H1 (cell line): ENCODE results near the gene NUAK1. TPM values are rescaled to one million over a fixed set of nuclear protein-coding genes. Genes with fewer than 3 reads are reported as not detected.

Experiments
- CTCF ChIA-PET: fragments of 300-600 bp; sonication (Branson Sonifier 250); formaldehyde crosslinking; loops from one replicate; lab custom pipeline; 2021; ENCODE audit not compliant: partially characterized antibody; lab: Charles Lee
- POLR2A ChIA-PET: fragments of 300-600 bp; sonication (Branson Sonifier 250); formaldehyde crosslinking; loops from one replicate; lab custom pipeline; 2021; ENCODE audit warnings: inconsistent platforms; ENCODE audit not compliant: partially characterized antibody; lab: Charles Lee
- DNase-seq, 2 experiments: peaks; one replicate each; pipeline versions ENCODE4 v3.0.0 to v3.0.0-alpha.2; 2010 to 2022; ENCODE audit warnings: low spot score in 2 of 2, low read depth in 1 of 2, mixed read lengths in 1 of 2
- FAIRE-seq: peaks from 2 replicates; lab custom pipeline; 2011; peaks lifted over from hg19 to GRCh38; lab: Jason Lieb, UNC
- H2AFZ ChIP-seq: 2 replicates; pipeline ENCODE4 v1.8.1; 2012; ENCODE audit warnings: low read length, inconsistent platforms
- H2AK5ac ChIP-seq: 2 replicates; pipeline ENCODE4 v1.6.1; 2013; ENCODE audit warnings: low read depth, low read length
- H2BK120ac ChIP-seq: replicated peaks from 2 replicates; pipeline ENCODE3; 2013; ENCODE audit warnings: low read depth, low read length, inconsistent platforms
- H2BK12ac ChIP-seq: 2 replicates; pipeline ENCODE4 v1.6.1; 2013; ENCODE audit warnings: low read depth, low read length
- H2BK15ac ChIP-seq: 2 replicates; pipeline ENCODE4 v1.6.1; 2013; ENCODE audit warnings: low read length
- H2BK20ac ChIP-seq: 2 replicates; pipeline ENCODE4 v1.6.1; 2013; ENCODE audit warnings: low read length
- H2BK5ac ChIP-seq: 2 replicates; pipeline ENCODE4 v1.6.1; 2013; ENCODE audit warnings: low read depth, low read length
- H3K14ac ChIP-seq: 2 replicates; pipeline ENCODE4 v1.6.1; 2013; ENCODE audit warnings: inconsistent platforms; ENCODE audit not compliant: insufficient read length
- H3K18ac ChIP-seq: 2 replicates; pipeline ENCODE4 v1.6.1; 2013; ENCODE audit warnings: low read length; ENCODE audit errors: extremely low read depth
- H3K23ac ChIP-seq: 2 replicates; pipeline ENCODE4 v1.6.1; 2013; ENCODE audit warnings: inconsistent platforms; ENCODE audit not compliant: insufficient read length
- H3K23me2 ChIP-seq: 2 replicates; pipeline ENCODE4 v1.6.1; 2013; ENCODE audit warnings: low read depth, low read length
- H3K27ac ChIP-seq: 2 replicates; pipeline ENCODE4 v1.6.1; 2011; ENCODE audit warnings: low read depth, low read length, inconsistent platforms
- H3K27me3 ChIP-seq, 4 experiments: replicated peaks in 1 of 4; 1 replicate in 1 of 4; 2 replicates in 3 of 4; pipeline versions ENCODE4 v1.6.1 to v1.8.1; 2011 to 2013; ENCODE audit warnings: low read length in 3 of 4, mild to moderate bottlenecking in 3 of 4, inconsistent platforms in 2 of 4, mixed read lengths in 2 of 4, moderate library complexity in 1 of 4; ENCODE audit not compliant: control insufficient read depth in 3 of 4, insufficient read depth in 3 of 4; ENCODE audit errors: extremely low read depth in 1 of 4
- H3K36me3 ChIP-seq, 4 experiments: 2 replicates each; pipeline versions ENCODE4 v1.6.1 to v1.8.1; 2011 to 2013; ENCODE audit warnings: mild to moderate bottlenecking in 4 of 4, low read length in 3 of 4, moderate library complexity in 2 of 4, control low read depth in 1 of 4, inconsistent platforms in 1 of 4; ENCODE audit not compliant: insufficient read depth in 4 of 4, control insufficient read depth in 2 of 4
- H3K4ac ChIP-seq: replicated peaks from 2 replicates; pipeline ENCODE3; 2013; ENCODE audit warnings: low read length, low read depth, mixed read lengths, inconsistent platforms; ENCODE audit not compliant: insufficient read length
- H3K4me1 ChIP-seq, 4 experiments: replicated peaks in 1 of 4; 1 replicate in 1 of 4; 2 replicates in 3 of 4; pipeline versions ENCODE4 v1.6.1 to v1.8.1; 2011 to 2013; ENCODE audit warnings: low read length in 3 of 4, inconsistent platforms in 2 of 4, mixed read lengths in 1 of 4; ENCODE audit not compliant: insufficient read depth in 4 of 4, control insufficient read depth in 3 of 4
- H3K4me2 ChIP-seq, 2 experiments: 2 replicates each; pipeline versions ENCODE4 v1.6.1 to v1.8.1; 2011 to 2013; ENCODE audit warnings: low read depth in 2 of 2, low read length in 2 of 2, control low read depth in 1 of 2, inconsistent platforms in 1 of 2, mild to moderate bottlenecking in 1 of 2; ENCODE audit not compliant: insufficient read depth in 1 of 2
- H3K4me3 ChIP-seq, 4 experiments: fragments of 200-600, 300-600 bp in 1 of 4; sonication (generic), shearing (Covaris generic), sonication (Bioruptor Twin) in 1 of 4; 2 replicates each; pipeline versions ENCODE4 v1.5.1 to v1.8.1; 2011 to 2016; ENCODE audit warnings: low read length in 4 of 4, low read depth in 3 of 4, control low read depth in 2 of 4, inconsistent platforms in 2 of 4, mild to moderate bottlenecking in 2 of 4, mixed read lengths in 1 of 4, moderate library complexity in 1 of 4; ENCODE audit not compliant: insufficient read depth in 2 of 4; ENCODE audit errors: extremely low read depth in 1 of 4
- H3K56ac ChIP-seq: replicated peaks from 2 replicates; pipeline ENCODE3; 2013; ENCODE audit warnings: low read depth, mild to moderate bottlenecking, mixed read lengths, low read length, inconsistent platforms; ENCODE audit not compliant: insufficient read length
- H3K79me1 ChIP-seq: 2 replicates; pipeline ENCODE4 v1.6.1; 2013; ENCODE audit warnings: low read depth, low read length, control low read depth
- H3K79me2 ChIP-seq, 2 experiments: 2 replicates each; pipeline versions ENCODE4 v1.6.1 to v1.8.1; 2012 to 2013; ENCODE audit warnings: low read length in 2 of 2, mild to moderate bottlenecking in 2 of 2, inconsistent platforms in 1 of 2; ENCODE audit not compliant: insufficient read depth in 2 of 2, control insufficient read depth in 1 of 2
- H3K9ac ChIP-seq, 4 experiments: replicated peaks in 1 of 4; 1 replicate in 1 of 4; 2 replicates in 3 of 4; pipeline versions ENCODE4 v1.6.1 to v1.8.1; 2011 to 2013; ENCODE audit warnings: low read depth in 3 of 4, low read length in 3 of 4, control low read depth in 2 of 4, mild to moderate bottlenecking in 2 of 4, moderate library complexity in 2 of 4, inconsistent platforms in 1 of 4; ENCODE audit errors: extremely low read depth in 1 of 4
- H3K9me3 ChIP-seq, 2 experiments: 2 replicates each; pipeline versions ENCODE4 v1.6.1 to v1.8.1; 2012 to 2013; ENCODE audit warnings: mild to moderate bottlenecking in 2 of 2, moderate library complexity in 2 of 2, control low read depth in 1 of 2, inconsistent platforms in 1 of 2, low read depth in 1 of 2, low read length in 1 of 2, mixed read lengths in 1 of 2; ENCODE audit not compliant: insufficient read depth in 2 of 2
- H4K20me1 ChIP-seq, 2 experiments: replicated peaks in 1 of 2; 2 replicates each; pipeline versions ENCODE3 to v1.8.1; 2011 to 2013; ENCODE audit warnings: inconsistent platforms in 2 of 2, low read length in 2 of 2, mild to moderate bottlenecking in 1 of 2; ENCODE audit not compliant: insufficient read depth in 2 of 2, control insufficient read depth in 1 of 2
- H4K5ac ChIP-seq: 2 replicates; pipeline ENCODE4 v1.6.1; 2013; ENCODE audit warnings: low read length, low read depth, mixed read lengths, inconsistent platforms; ENCODE audit not compliant: insufficient read length
- H4K8ac ChIP-seq: 2 replicates; pipeline ENCODE4 v1.8.0; 2013; ENCODE audit warnings: mild to moderate bottlenecking, moderate library complexity, low read length, inconsistent platforms; ENCODE audit not compliant: insufficient read depth; ENCODE audit errors: extremely low read depth
- H4K91ac ChIP-seq: replicated peaks from 2 replicates; pipeline ENCODE3; 2013; ENCODE audit warnings: low read length, mixed read lengths, inconsistent platforms; ENCODE audit not compliant: insufficient read length
- BACH1 ChIP-seq: IDR thresholded peaks from 2 replicates; pipeline ENCODE4 v1.6.1; 2012; ENCODE audit warnings: low read length, improper control_type of control experiment
- E2F6 ChIP-seq: IDR thresholded peaks from 2 replicates; pipeline ENCODE4 v1.6.1; 2012; ENCODE audit warnings: inconsistent platforms
- NRF1 ChIP-seq: IDR thresholded peaks from 2 replicates; pipeline ENCODE4 v1.6.1; 2011; ENCODE audit warnings: mild to moderate bottlenecking, low read depth, low read length, improper control_type of control experiment
- SIX5 ChIP-seq: IDR thresholded peaks from 2 replicates; pipeline ENCODE4 v1.6.1; 2011; ENCODE audit warnings: mild to moderate bottlenecking, low read depth, low read length
- WGBS, 2 experiments: shearing (Covaris generic) in 1 of 2; methylation state at CpG; one replicate each; pipeline versions ENCODE4 v1.1.6 to v1.1.7; 2013 to 2015; ENCODE audit warnings: low lambda C conversion rate in 2 of 2, mixed read lengths in 2 of 2, inconsistent platforms in 1 of 2, low coverage in 1 of 2, missing lambda C conversion rate in 1 of 2; ENCODE audit not compliant: insufficient replicate concordance in 2 of 2, insufficient coverage in 1 of 2, insufficient read length in 1 of 2; ENCODE audit errors: extremely low coverage in 1 of 2, missing lambda C conversion rate in 1 of 2; 5-methylcytosine and 5-hydroxymethylcytosine counted together
- polyA plus RNA-seq, 7 experiments: library from polyadenylated mRNA; depleted of rRNA in 3 of 7; stranded (reverse) in 5 of 7; unstranded in 2 of 7; fragments of >200 nt in 5 of 7; fragments of 200-250 nt in 2 of 7; gene quantifications; 1 replicate in 5 of 7; 2 replicates in 1 of 7; 4 replicates in 1 of 7; pipeline versions ENCODE4 v1.2.1 to v1.2.3, GENCODE V29; 2011 to 2013; ENCODE audit warnings: missing spikeins in 2 of 7, mixed read lengths in 2 of 7
- total RNA-seq: library from RNA; stranded (reverse); fragmentation: NEBNext Ultra II Directional; extraction: Animal tissue kit (Norgen Biotek cat#: 25700); gene quantifications from 2 replicates; pipeline ENCODE4 v1.2.1, GENCODE V29; 2021

Gene NUAK1
- total and polyA plus RNA-seq, 2 of the 8 experiments (the other 6 are each of a cell fraction or from before 2014, with no cell fraction given) = 6.7 to 18.2 TPM

- Histone ChIP-seq H3K27ac (no peak overlapping the region), H2BK12ac (peak overlapping the region; percentile 89), H3K18ac (no peak overlapping the region), H2BK15ac (no peak overlapping the region), H3K23me2 (peaks cover 11% of the 10 kb centered on the region; the same call in 1 of the 2 replicates), H3K14ac (no peak overlapping the region), H3K4me2 (peak overlapping the region in 1 of 2 experiments; percentile 87; a peak in 1 of 4 replicates), H3K56ac (no peak overlapping the region), H3K4ac (no peak overlapping the region), H3K9me3 (no peaks in the 10 kb centered on the region), H3K9ac (no peak overlapping the region), H3K4me3 (no peak overlapping the region), H3K36me3 (no peaks in the 10 kb centered on the region), H2BK20ac (peak overlapping the region; percentile 76; the same call in 1 of the 2 replicates), H2BK120ac (no peak overlapping the region), H4K5ac (no peak overlapping the region), H3K4me1 (peaks cover 39 to 63% (median 42%) of the 10 kb centered on the region in 4 experiments), H3K27me3 (peaks cover 0 to 7% (median 0%) of the 10 kb centered on the region in 4 experiments; a peak in 1 of 7 replicates), H2BK5ac (peak overlapping the region; percentile 29; the same call in 1 of the 2 replicates), H3K23ac (no peak overlapping the region), H2AK5ac (no peak overlapping the region), H3K79me1 (peaks cover 4% of the 10 kb centered on the region; the same call in 1 of the 2 replicates), H3K79me2 (peaks cover 0 to 81% of the 10 kb centered on the region in 2 experiments; a peak in 2 of 4 replicates), H2AFZ (no peak overlapping the region), H4K8ac (no peak overlapping the region), H4K20me1 (no peaks in the 10 kb centered on the region), H4K91ac (peak overlapping the region; percentile 63)
- 82% methylated on average over 6 of the region's 6 CpGs; no CpG with 5 or more reads in 1 of the 2 experiments for WGBS, 2 experiments
- ChIA-PET POLR2A (interaction anchor here (1.3 to 2.3 kb wide), 5 partner anchors 12 to 238 kb away, joined by 3 to 5 read pairs (median 4); no protein-coding TSS in a partner anchor), CTCF (interaction anchor here (0.7 to 6.5 kb wide), 21 partner anchors 13 to 717 kb away, joined by 3 to 79 read pairs (median 4); no protein-coding TSS in a partner anchor)
- no peak for FAIRE-seq
- DNase-seq = no peak
- TF ChIP-seq BACH1 (no peak), SIX5 (no peak), E2F6 (no peak), NRF1 (no peak)
Measured at GRCh38 chr12:106135075-106135474, 3.7 kb downstream of the NUAK1 start.
